NT2/D1 (cell line): ENCODE measurements around the gene MS4A5.

Experiments
- SUZ12 ChIP-seq: IDR thresholded peaks from 2 replicates; pipeline ENCODE4 v1.6.1; 2011; ENCODE audit not compliant: insufficient read length, insufficient read depth; ENCODE audit errors: extremely low read depth
- YY1 ChIP-seq: IDR thresholded peaks from 2 replicates; pipeline ENCODE4 v1.6.1; 2011; ENCODE audit not compliant: insufficient read length, insufficient read depth

DNA sequence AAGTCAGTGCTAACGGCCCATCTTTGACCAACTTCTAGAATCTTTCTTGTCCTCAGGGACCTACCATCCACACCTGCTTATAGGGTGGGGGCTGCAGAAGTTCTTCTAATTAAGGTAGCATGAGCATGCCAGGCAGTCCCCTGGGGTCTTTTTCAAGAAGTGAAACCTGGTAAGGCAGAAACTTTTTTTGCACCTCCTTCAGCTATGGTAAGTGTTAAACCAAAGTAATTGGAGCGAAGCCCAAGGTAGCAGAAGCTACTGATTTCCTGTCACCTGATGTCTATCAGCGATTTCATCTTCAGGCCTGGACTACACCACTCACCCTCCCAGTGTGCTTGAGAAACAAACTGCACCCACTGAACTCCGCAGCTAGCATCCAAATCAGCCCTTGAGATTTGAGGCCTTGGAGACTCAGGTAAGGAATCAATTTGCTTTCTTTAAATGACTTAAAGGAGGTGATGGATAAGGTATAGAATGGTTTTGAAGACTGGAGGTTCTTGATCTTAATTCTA lies 26.2 kb downstream of the MS4A5 start, which contains the start of gene MS4A1:
- TF ChIP-seq YY1 (no peak), SUZ12 (no peak)
